Ectodermal cell (in vitro differentiated cells): ENCODE results near the gene HELZ2.

Experiments used
- H3K27ac ChIP-seq: 2 replicates; pipeline ENCODE4 v1.7.0; 2013; ENCODE audit warnings: mild to moderate bottlenecking, low read depth, low read length; ENCODE audit not compliant: insufficient read depth, poor library complexity, severe bottlenecking
- H3K27me3 ChIP-seq: 2 replicates; pipeline ENCODE4 v1.7.0; 2013; ENCODE audit warnings: mild to moderate bottlenecking, low read length; ENCODE audit not compliant: insufficient read depth, control insufficient read depth, poor library complexity, severe bottlenecking
- H3K36me3 ChIP-seq: one replicate; pipeline ENCODE4 v1.7.0; 2013; ENCODE audit warnings: low read length; ENCODE audit not compliant: control insufficient read depth, insufficient read depth
- H3K4me1 ChIP-seq: one replicate; pipeline ENCODE4 v1.7.0; 2013; ENCODE audit warnings: low read length; ENCODE audit not compliant: control insufficient read depth, insufficient read depth
- H3K4me3 ChIP-seq: 2 replicates; pipeline ENCODE4 v1.7.0; 2013; ENCODE audit warnings: low read depth, low read length, control low read depth; ENCODE audit not compliant: insufficient read depth
- H3K9me3 ChIP-seq: 2 replicates; pipeline ENCODE4 v1.7.0; 2013; ENCODE audit warnings: mild to moderate bottlenecking, low read length, moderate library complexity; ENCODE audit not compliant: control insufficient read depth
- WGBS, 2 experiments: methylation state at CpG; one replicate each; pipeline ENCODE4 v1.1.7; 2013; ENCODE audit warnings: missing lambda C conversion rate in 2 of 2; 5-methylcytosine and 5-hydroxymethylcytosine counted together

HELZ2 gene

DNA sequence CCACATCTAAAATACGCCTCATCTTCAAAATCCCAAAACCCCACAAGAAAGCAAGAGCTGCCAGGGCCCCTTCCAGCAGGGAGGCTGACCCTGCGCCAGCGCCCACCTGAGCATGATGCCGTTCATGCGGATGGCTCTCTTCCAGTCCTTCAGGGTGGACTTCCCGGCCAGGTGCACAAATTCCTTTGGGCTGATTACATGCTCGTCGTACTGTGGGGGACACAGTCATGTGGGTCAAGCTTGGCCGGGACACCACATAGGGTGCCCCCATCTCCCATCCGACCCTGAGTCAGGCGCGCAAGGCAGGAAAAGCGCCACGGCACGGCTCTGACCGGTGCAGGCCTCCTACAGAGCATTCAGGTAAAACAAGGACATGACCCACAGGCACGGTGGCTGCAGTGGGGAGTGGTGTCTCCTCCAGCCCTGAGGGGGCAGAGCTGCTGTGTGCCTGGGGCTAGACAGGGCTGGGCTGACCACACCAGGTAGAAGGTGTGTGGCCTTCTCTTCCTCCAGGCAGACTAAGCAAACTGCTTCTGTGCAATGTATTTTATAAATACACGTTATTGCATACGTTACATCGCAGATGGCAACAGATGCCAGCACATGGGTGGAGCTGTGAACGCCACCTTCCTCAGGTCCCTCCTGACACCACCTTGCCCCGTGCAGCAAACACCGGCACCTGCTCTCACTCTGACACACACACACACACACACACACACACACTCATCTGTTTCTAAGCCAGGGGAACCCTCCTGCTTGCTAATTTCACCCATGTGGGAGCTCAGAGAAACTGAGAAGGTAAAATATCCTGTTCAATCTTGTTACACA, 23.8 kb upstream of the HELZ2 start:
- Histone ChIP-seq H3K36me3 (peaks cover 21% of the 10 kb centered on the region), H3K9me3 (no peaks in the 10 kb centered on the region), H3K27me3 (no peaks in the 10 kb centered on the region), H3K4me1 (no peaks in the 10 kb centered on the region), H3K27ac (no peak overlapping the region), H3K4me3 (no peak overlapping the region)
- 91% methylated on average over 23 of the region's 23 CpGs for WGBS, 2 experiments

DNA sequence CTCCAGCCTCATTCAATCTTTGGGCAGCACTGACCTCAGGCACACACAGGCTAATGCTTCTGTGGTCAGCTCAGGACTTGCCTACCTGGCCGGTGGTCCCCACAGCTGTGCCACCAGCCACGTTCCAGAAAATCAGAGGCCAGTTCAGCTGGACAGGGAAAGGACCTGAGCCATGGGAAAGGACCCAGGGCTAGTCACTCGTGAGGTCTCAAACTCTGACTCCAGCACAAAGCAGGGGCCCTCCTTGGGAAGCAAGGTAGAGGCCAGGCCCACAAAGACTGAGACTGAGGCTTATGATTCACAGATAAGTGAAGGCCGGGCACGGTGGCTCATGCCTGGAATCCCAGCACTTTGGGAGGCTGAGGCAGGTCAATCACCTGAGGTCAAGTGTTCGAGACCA, 22.4 kb upstream of the HELZ2 start:
- Histone ChIP-seq H3K27ac (no peak overlapping the region), H3K4me3 (no peak overlapping the region), H3K9me3 (no peaks in the 10 kb centered on the region), H3K27me3 (no peaks in the 10 kb centered on the region), H3K36me3 (peaks cover 10% of the 10 kb centered on the region), H3K4me1 (no peaks in the 10 kb centered on the region)
- 92 to 94% methylated on average over 6 of the region's 6 CpGs for WGBS, 2 experiments

DNA sequence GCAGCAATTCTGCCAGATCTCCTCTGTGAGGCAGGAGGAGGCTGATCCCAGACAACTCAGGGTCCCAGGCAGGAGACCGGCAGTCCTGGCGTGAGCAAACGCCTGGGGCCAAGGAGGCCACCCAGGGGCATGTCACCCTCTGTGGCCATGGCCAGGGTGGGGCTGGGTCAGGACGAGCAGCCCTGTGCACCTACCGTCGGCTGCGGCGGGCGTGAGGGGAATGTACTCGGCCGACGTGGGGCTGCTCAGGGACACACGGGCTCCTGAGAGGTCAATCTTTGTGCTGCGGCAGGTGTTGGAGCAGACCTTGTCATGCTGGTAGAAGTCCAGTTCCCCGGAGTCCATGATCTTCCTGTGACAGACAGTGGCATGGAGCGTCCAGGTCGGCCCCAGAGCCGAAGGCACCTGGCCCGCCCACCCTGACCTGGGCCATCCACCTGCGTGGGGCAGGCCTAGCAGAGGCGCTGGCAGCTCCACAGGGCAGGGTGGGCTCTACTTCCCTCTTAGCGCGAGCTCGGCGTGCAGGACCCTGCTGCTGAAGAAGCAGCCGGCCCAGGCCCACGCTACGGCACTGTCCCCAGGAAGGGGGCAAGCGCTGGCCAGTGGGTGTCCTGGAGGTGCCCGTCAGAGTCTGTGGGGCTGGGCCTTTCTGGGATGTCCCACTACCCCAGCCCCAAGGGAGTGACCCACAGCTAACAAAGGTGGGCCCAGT, 21.5 kb upstream of the HELZ2 start:
- Histone ChIP-seq H3K27me3 (no peaks in the 10 kb centered on the region), H3K27ac (no peak overlapping the region), H3K4me1 (no peaks in the 10 kb centered on the region), H3K4me3 (no peak overlapping the region), H3K36me3 (peaks cover 4% of the 10 kb centered on the region), H3K9me3 (no peaks in the 10 kb centered on the region)
- WGBS, 2 experiments, result 94% methylated on average over 30 of the region's 30 CpGs

DNA sequence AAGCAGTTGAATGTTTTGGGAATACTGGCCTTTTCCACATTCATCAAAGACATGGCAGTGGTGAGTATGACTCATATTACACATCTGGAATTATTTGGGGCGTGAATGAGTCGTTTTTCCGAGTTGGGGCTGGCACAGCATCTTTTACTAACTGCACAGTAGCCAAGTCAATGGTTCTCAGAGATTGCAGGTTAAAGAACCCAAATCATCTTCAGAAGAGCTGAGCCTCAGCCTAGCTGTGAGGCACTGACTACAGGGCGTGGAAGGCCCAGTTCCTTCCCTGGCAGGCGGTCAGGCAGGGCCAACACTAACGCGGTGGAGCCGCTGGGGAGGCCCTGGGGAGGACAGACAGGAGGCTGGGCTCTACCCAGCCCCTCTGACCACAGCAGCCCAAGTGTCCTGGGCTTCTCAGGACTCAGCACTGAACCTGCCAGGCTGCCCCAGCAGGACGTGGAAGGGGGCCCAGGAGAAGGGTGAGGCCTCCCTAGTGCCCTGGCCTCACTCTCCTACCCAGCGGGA, 20.1 kb upstream of the HELZ2 start:
- Histone ChIP-seq H3K27ac (no peak overlapping the region), H3K36me3 (peaks cover 4% of the 10 kb centered on the region), H3K4me3 (no peak overlapping the region), H3K27me3 (no peaks in the 10 kb centered on the region), H3K4me1 (no peaks in the 10 kb centered on the region), H3K9me3 (no peaks in the 10 kb centered on the region)
- 88 to 90% methylated on average over 10 of the region's 10 CpGs for WGBS, 2 experiments

DNA sequence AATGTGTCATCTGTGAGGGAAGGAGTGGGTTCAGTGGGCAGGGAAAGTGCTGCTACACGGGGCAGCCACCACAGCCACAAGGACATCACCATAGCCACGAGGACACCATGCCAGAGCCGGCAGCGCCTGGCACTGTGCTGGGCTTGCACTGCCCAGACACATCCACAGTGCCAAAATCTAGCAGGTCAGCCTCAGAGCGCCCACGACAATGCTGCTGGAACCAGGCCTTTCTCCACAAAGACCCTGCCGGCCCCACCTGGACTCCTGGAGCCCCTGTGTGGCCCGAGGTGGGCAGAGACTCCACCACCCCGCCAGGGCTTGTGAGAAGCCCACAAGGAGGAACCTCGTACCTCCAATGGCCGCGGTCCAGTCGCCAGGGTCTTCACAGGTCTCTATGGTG, 18.6 kb upstream of the HELZ2 start:
- 96% methylated on average over 13 of the region's 13 CpGs for WGBS, 2 experiments
- H3K27ac ChIP-seq, result no peak overlapping the region
- H3K4me3 ChIP-seq, result no peak overlapping the region
- no peaks in the 10 kb centered on the region for H3K27me3 ChIP-seq
- H3K36me3 ChIP-seq, result peaks cover 4% of the 10 kb centered on the region
- no peaks in the 10 kb centered on the region for H3K9me3 ChIP-seq
- no peaks in the 10 kb centered on the region for H3K4me1 ChIP-seq

DNA sequence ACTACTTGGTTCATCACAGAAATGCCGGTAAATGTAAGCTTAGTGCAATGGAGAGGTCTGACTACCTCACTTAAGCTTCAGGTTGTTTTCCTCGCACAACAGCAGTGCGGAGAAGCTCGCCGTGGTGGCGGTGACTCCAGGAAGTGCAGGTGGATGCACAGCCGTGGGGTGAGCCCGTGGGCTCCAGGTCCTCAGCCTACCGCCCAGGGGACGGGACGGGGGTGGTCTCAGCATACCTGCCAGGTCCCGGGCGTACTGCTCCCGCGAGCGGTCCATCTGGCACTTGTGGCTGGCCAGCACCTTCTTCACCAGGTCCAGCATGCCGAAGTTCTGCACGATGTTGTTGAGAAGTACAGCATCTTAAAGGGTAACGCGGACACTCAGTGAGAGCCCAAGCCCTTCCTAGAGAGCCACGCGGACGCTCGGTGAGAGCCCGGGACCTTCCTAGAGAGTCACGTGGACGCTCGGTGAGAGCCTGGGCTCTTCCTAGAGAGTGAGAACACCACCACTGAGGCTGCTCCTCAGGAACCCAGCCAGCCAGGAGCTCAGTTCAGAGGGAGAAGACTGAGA, 17.8 kb upstream of the HELZ2 start:
- Histone ChIP-seq H3K27me3 (no peaks in the 10 kb centered on the region), H3K4me3 (no peak overlapping the region), H3K27ac (no peak overlapping the region), H3K36me3 (peaks cover 4% of the 10 kb centered on the region), H3K4me1 (no peaks in the 10 kb centered on the region), H3K9me3 (no peaks in the 10 kb centered on the region)
- WGBS, 2 experiments, result 96 to 97% methylated on average over 28 of the region's 28 CpGs

DNA sequence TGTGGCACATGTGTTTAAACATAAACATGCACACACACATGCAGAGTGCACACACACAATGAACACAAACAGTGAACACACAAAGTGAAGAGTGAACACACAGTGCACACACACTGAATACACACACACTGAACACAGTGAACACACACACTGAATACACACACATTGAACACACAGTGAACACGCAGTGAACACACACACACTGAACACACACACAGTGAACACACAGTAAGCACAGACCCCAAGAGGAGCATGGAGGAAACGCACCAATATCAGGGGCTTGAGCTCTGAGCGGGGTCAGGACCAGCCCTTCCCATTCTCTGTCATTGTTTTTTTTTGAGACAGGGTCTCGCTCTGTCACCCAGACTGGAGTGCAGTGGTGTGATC, 17.1 kb upstream of the HELZ2 start:
- Histone ChIP-seq H3K4me3 (no peak overlapping the region), H3K4me1 (no peaks in the 10 kb centered on the region), H3K36me3 (peaks cover 4% of the 10 kb centered on the region), H3K27ac (no peak overlapping the region), H3K9me3 (no peaks in the 10 kb centered on the region), H3K27me3 (no peaks in the 10 kb centered on the region)
- 94 to 96% methylated on average over 4 of the region's 4 CpGs for WGBS, 2 experiments

DNA sequence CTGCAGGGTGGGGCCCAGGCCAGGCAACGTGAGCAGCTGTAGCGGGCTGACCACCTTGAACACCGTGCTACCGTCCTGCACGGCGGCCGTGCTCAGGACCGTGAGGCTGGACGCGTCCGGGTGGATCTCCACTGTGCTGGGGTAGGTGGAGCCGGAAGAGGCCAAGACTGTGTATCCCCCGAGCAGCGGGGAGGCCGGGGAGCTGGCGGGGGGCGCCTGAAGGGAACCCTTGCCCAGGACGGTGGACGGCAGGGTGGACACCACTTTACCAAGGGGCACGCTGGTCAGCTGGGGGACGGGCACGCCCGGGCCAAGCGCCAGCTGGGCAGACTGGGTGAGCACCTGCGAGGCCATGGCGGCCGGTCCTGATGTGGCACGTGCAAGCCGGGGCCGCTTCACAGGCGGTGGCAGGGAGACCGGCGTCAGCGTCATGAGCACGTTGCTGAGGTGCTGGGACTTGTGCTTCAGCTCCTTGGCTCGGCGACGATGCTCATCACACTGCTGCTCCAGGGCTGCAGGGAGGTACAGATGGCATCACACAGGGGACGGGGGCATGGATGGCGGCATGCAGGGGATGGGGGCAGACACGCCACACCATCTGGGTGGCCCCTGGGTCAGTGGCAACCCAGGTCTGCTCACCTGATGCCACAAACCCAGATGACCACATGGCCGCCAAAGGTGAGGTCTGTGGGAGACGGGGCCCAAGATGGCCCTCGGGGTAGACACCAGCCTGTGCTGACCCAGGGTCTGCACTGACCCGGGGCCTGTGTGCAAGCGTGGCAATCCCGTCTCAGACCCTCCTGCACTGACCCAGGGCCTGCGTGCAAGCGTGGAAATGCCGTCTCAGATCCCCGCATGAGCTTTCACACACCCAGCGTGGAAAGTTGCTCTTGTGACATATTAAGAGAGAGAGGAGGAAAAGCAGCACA, 16.4 kb upstream of the HELZ2 start:
- H3K36me3 ChIP-seq, result peaks cover 4% of the 10 kb centered on the region

DNA sequence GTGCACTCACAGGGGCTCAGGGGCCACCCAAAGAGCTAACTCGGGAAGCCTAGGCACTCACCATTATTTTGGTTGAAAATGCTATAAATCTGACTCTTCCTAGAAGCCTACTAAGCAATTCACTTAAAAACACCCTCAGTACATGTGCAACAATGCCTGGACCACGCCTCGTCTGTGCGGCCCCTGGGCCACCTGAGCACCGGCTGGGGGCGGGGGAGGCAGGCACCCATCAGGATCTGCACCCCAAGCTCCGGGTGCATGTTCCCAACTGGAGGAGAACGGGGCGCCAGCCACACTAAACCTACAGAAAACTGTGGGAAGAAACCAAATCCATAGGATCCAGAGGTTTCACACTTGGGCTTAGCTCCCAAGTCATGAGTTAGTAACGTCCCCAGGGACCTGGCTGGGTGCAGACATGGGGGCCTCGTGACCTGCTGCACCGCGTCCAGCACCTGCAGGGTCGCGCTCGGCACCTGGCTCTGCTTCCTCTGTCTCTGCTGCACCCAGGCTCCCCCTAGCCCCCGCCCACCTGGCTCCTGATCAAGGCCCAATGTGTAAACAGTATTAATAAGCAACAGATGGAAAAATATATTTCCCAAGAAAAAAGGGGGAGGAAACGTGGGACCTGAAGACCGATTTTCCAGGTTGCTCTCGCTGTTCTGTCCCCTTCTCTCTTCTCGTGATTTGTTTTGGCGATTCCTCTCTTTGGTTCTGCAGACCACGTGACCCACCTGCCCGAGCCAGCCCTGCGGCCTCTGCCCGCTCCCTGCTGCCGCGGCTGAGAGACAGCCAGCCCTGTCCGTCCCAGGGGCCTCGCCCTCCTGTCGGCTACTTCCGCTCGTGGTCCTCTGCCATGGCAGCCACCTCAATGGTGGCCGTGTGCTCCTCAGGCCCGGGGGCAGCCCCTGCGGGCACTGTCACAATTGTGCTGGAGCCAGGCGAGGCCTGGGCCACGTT, 15.5 kb upstream of the HELZ2 start:
- 93 to 94% methylated on average over 37 to 38 of the region's 38 CpGs for WGBS, 2 experiments
- H3K4me3 ChIP-seq, result no peak overlapping the region
- peaks cover 4% of the 10 kb centered on the region for H3K36me3 ChIP-seq
- no peaks in the 10 kb centered on the region for H3K4me1 ChIP-seq
- H3K9me3 ChIP-seq, result no peaks in the 10 kb centered on the region
- H3K27ac ChIP-seq, result no peak overlapping the region
- H3K27me3 ChIP-seq, result no peaks in the 10 kb centered on the region

More for the DNA sequence above, 16.4 kb upstream of the HELZ2 start:
- no peaks in the 10 kb centered on the region for H3K27me3 ChIP-seq
- H3K4me1 ChIP-seq, result no peaks in the 10 kb centered on the region
- H3K4me3 ChIP-seq, result no peak overlapping the region
- 93 to 94% methylated on average over 52 of the region's 52 CpGs for WGBS, 2 experiments
- H3K27ac ChIP-seq, result no peak overlapping the region
- H3K9me3 ChIP-seq, result no peaks in the 10 kb centered on the region
